T-helper 2 cell treated with Interferon-gamma antibody and Interleukin-4, amounts not matched to agents 5 μg/mL and 100 μg/mL, for 36 hours (primary cell): ENCODE measurements around the gene SPRED1.
"Not testable (repeated sequence)": the region's sequence is repeated elsewhere in the genome, so short reads cannot be mapped to it uniquely, and the experiment has no call there.

ENCODE experiments used
- DNase-seq: peaks from one replicate; pipeline ENCODE4 v3.0.0; 2021; ENCODE audit warnings: low spot score
- H3K27ac Mint-ChIP-seq: one replicate; pipeline ENCODE4 v1.8.0; 2021; ENCODE audit warnings: mild to moderate bottlenecking, mixed read lengths
- H3K27me3 Mint-ChIP-seq: one replicate; pipeline ENCODE4 v1.8.0; 2021; ENCODE audit warnings: low read depth, mixed read lengths
- H3K36me3 Mint-ChIP-seq: one replicate; pipeline ENCODE4 v1.8.0; 2021; ENCODE audit warnings: low read depth, mixed read lengths
- H3K4me1 Mint-ChIP-seq: one replicate; pipeline ENCODE4 v1.8.0; 2021; ENCODE audit warnings: low read depth, mixed read lengths
- H3K4me3 Mint-ChIP-seq: one replicate; pipeline ENCODE4 v1.8.0; 2022; ENCODE audit warnings: mild to moderate bottlenecking, moderate library complexity, mixed read lengths
- H3K9me3 Mint-ChIP-seq: one replicate; pipeline ENCODE4 v1.8.0; 2021; ENCODE audit warnings: mixed read lengths

SPRED1 gene

DNA sequence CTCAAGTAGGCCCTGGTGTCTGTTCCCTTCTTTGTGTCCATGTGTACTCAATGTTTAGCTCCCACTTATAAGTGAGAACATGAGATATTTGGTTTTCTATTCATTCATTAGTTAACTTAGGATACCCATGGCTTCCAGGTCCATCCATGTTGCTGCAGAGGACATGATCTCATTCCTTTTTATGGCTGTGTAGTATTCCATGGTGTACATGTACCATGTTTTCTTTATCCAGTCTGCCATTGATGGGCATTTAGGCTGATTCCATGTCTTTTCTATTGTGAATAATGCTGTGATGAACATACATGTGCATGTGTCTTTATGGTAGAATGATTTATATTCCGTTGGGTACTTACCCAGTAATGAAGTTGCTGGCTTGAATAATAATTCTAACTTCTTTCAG, 24.6 kb downstream of the SPRED1 start:
- not testable (repeated sequence) for H3K4me1 Mint-ChIP-seq, H3K36me3 Mint-ChIP-seq, H3K27ac Mint-ChIP-seq, DNase-seq, H3K9me3 Mint-ChIP-seq, H3K27me3 Mint-ChIP-seq, H3K4me3 Mint-ChIP-seq

DNA sequence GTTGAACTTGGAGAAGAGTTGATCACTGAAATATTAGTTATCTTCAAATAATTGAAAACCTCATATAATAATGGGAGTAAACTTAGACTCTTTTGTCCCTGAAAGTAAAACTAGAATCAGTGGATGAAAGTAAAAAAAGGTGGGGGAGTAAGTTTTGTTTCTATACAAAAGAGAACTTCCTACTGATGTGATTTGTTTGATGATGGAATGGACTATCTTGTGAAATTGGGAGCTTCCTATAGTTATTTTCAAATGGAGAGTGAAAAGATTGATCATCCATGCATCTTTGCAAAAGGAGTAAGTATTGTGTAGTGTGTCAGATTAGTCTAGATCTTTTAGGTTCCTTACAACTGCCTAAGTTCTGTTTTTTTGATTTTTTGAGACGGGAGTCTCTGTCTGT, 28.4 kb downstream of the SPRED1 start:
- no peaks in the 10 kb centered on the region for H3K9me3 Mint-ChIP-seq
- H3K27me3 Mint-ChIP-seq = peaks cover 8% of the 10 kb centered on the region
- no peak overlapping the region for H3K27ac Mint-ChIP-seq
- DNase-seq = no peak
- no peak overlapping the region for H3K4me3 Mint-ChIP-seq
- H3K36me3 Mint-ChIP-seq = no peaks in the 10 kb centered on the region
- H3K4me1 Mint-ChIP-seq = no peaks in the 10 kb centered on the region

DNA sequence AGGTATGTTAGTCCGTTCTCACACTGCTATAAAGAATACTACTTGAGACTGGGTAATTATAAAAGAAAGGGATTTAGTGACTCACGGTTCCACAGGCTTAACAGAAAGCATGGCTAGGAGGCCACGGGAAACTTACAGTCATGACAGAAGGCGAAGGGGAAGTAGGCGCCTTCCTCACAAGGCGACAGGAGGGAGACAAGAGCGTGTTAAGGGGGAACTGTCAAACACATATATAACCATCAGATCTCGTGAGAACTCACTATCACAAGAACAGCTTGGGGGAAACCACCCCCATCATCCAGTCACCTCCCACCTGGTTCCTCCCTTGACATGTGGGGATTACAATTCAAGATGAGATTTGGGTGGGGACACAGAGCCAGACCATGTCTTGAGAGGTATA, 30.4 kb downstream of the SPRED1 start:
- Mint-ChIP-seq H3K9me3 (no peaks in the 10 kb centered on the region), H3K4me1 (no peaks in the 10 kb centered on the region), H3K27ac (no peak overlapping the region), H3K27me3 (peaks cover 8% of the 10 kb centered on the region), H3K4me3 (no peak overlapping the region), H3K36me3 (no peaks in the 10 kb centered on the region)
- no peak for DNase-seq

DNA sequence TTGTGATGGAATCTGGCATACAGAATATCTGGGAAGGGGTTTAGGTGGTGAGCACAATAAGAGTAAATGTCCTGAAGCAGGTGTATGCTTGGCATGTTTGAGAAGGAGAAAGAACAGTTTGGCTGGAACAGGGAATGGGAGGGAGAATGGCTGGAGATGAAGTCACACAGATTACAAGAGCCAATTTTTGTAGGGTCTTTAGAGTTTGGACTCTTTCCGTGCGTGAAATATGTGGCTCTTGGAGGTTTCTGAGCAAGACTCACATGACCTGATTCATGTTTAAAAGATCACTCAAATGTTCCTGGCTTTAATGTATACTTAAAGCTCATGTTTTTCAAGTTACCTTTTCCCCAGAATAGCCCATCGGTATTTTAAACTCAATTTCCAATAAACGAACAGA, 32.8 kb downstream of the SPRED1 start:
- H3K27me3 Mint-ChIP-seq = peaks cover 8% of the 10 kb centered on the region
- no peak overlapping the region for H3K4me3 Mint-ChIP-seq
- no peak for DNase-seq
- H3K4me1 Mint-ChIP-seq = no peaks in the 10 kb centered on the region
- H3K9me3 Mint-ChIP-seq = no peaks in the 10 kb centered on the region
- no peaks in the 10 kb centered on the region for H3K36me3 Mint-ChIP-seq
- H3K27ac Mint-ChIP-seq = no peak overlapping the region

DNA sequence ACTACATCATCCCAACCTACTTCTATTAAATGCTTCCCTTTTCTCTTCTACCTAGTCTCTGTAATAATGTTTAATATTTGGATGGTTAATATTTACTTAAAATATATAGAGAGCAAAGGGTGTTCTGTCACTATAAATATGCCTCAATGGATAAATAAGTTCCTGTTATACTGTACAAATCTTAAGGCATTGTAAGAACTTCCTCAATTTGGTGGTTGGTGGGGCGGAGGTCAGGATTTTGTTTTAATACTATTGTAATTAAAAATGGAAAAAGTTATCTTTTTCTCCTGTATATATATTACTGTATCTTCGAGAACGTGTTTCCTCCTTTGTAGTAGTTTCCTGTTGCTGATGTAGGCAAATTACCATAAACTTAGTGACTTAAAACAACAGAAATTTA, 41.5 kb downstream of the SPRED1 start:
- H3K27ac Mint-ChIP-seq = no peak overlapping the region
- no peak for DNase-seq
- H3K4me3 Mint-ChIP-seq = no peak overlapping the region
- peaks cover 7% of the 10 kb centered on the region for H3K27me3 Mint-ChIP-seq
- H3K4me1 Mint-ChIP-seq = no peaks in the 10 kb centered on the region
- no peaks in the 10 kb centered on the region for H3K9me3 Mint-ChIP-seq
- no peaks in the 10 kb centered on the region for H3K36me3 Mint-ChIP-seq

DNA sequence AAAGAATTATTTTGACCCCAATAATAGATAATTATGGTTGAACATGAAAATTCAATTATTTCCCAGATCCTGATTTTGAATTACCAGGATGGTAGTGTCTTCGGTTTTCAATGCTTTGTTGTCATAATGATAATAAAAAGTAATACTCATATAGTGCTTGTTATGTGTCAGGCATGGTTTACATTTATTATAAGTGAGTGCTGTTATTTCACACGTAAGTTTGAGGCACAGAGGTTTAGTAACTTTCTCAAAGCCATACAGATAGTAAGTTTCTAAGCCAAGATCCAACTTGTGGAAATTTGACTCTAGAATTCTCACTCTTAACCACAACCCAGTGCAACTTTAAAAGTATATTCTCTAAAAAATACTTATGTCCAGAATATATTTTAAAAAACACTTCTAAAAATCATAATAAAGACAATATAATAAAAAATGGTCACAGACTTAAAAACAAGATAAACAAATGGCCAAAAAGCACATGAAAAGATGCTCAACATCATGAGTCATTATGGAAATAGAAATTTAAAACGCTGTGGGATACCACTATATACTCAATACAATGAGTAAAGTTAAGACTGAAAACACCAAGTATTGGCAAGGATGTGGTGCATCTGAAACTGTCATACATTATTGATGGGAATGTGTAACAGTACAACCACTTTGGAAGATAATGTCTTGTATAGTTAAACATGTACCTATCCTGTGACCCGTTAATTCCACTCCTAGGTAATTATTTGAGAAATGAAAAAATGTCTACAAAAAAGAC, 45.2 kb downstream of the SPRED1 start:
- no peak overlapping the region for H3K27ac Mint-ChIP-seq
- no peak overlapping the region for H3K4me3 Mint-ChIP-seq
- H3K27me3 Mint-ChIP-seq = peaks cover 18% of the 10 kb centered on the region
- no peak for DNase-seq
- H3K9me3 Mint-ChIP-seq = no peaks in the 10 kb centered on the region
- no peaks in the 10 kb centered on the region for H3K36me3 Mint-ChIP-seq
- H3K4me1 Mint-ChIP-seq = no peaks in the 10 kb centered on the region

DNA sequence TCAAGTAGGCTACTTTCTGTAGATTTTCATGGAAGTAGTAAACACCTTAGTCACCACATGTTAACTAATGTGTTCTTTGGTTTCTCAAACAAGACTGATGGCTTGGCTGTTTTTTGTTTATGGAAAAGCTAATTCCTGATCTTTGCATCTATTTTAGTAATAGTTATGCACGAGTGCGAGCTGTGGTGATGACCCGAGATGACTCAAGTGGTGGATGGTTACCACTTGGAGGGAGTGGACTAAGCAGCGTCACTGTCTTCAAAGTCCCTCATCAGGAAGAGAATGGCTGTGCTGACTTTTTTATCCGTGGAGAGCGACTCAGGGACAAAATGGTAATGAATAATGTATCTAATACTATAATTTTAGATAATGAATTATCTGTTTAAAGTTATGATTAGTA, 46.6 kb downstream of the SPRED1 start:
- no peak for DNase-seq
- H3K4me1 Mint-ChIP-seq = no peaks in the 10 kb centered on the region
- H3K27me3 Mint-ChIP-seq = peaks cover 18% of the 10 kb centered on the region

DNA sequence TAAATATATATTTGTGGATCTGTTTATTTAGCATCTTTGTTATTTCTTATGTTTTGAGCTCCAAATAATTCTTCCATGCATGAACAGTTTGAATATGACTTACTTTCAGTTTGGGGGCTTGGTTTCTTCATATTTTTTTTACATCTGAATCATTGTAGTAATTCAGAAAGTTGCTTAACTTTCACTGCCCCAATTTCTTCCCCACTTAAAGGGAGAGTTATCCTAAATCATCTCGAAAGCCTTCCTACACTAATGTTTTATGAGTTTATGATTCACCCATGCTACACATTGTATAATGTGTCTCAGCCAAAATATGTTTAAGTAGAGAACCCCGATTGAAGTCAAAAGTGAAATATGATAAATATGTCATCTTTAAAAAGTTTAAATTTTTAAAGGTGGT, 47.8 kb downstream of the SPRED1 start:
- no peak for DNase-seq
- no peaks in the 10 kb centered on the region for H3K9me3 Mint-ChIP-seq
- H3K4me3 Mint-ChIP-seq = no peak overlapping the region
- H3K27ac Mint-ChIP-seq = no peak overlapping the region
- no peaks in the 10 kb centered on the region for H3K36me3 Mint-ChIP-seq
- H3K27me3 Mint-ChIP-seq = peaks cover 18% of the 10 kb centered on the region
- H3K4me1 Mint-ChIP-seq = no peaks in the 10 kb centered on the region

More for the DNA sequence above, 46.6 kb downstream of the SPRED1 start:
- H3K9me3 Mint-ChIP-seq = no peaks in the 10 kb centered on the region
- no peak overlapping the region for H3K4me3 Mint-ChIP-seq
- H3K36me3 Mint-ChIP-seq = no peaks in the 10 kb centered on the region
- no peak overlapping the region for H3K27ac Mint-ChIP-seq

DNA sequence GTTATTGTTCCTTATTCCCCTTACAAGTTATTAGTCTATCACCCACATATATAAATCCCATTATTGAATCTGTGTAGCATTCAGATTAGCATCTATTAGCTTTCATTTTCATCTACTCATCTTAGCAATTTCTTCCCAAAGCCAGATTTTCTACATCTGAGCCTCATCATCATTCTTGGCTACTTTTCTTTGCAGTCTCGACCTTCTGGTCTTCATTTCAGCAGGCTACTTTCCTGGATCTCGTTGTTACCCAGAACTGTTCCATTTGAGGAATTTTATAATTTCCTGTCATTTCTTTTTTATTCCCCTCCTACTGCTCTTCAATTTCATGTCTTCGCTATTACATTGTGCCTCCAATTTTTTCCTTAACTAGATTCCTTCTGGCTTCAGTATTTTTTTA, 51.8 kb downstream of the SPRED1 start:
- no peak for DNase-seq
- H3K27me3 Mint-ChIP-seq = peaks cover 30% of the 10 kb centered on the region
- H3K9me3 Mint-ChIP-seq = no peaks in the 10 kb centered on the region
- no peak overlapping the region for H3K4me3 Mint-ChIP-seq
- no peaks in the 10 kb centered on the region for H3K36me3 Mint-ChIP-seq
- peaks cover 9% of the 10 kb centered on the region for H3K4me1 Mint-ChIP-seq
- H3K27ac Mint-ChIP-seq = no peak overlapping the region

DNA sequence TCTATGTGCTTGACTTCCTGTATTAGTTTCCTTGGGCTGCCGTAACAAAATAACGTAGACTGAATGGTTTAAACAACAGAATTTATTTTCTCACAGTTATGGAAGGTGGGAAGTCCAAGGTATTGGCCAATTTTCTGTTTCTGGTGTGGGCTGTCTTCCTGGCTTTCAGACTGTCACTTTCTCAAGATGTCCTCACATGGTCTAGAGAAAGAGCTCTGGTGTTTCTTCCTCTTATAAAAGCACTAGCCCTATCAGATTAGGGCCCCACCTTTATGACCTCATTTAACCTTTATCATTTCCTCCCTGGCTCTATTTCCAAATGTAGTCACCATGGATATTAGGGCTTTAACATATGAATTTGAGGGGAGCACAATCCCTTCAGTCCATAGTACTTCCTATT, 54.6 kb downstream of the SPRED1 start:
- Mint-ChIP-seq H3K4me3 (no peak overlapping the region), H3K4me1 (peaks cover 9% of the 10 kb centered on the region), H3K36me3 (no peaks in the 10 kb centered on the region), H3K27ac (no peak overlapping the region), H3K9me3 (no peaks in the 10 kb centered on the region), H3K27me3 (peaks cover 42% of the 10 kb centered on the region)
- DNase-seq = no peak

DNA sequence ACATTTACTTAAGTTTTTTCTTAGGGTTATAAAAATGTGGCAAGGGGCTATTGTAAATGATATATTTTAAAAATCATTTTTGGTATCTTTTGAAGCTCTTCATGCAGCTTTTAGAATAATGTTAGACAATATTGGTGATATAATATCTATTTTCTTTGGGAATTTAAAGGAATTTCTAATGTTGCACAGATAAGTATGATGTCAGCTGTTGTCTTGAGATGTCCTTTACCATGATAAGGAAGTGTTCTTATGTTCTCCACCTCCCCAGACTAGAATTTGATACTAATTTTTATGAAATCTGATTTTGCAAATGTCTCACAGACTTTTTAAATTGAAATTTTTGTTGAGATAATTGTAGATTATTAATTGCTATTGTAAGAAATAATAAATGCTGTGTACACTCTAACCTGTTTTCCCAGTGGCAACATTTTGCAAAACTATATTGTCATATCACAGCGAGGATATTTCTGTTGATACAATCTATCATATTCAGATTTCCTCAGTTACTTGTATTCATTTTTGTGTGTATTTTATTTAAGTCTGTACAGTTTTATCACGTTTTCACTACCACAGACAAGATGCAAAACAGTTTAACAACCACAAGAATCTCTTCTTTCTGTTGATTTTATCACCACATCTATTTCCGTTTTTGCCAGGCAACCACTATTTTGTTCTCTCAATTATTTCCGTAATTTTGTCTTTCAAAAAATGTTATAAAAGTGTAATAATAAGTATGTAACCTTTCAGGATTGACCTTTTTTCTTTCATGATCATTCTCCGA, 55.4 kb downstream of the SPRED1 start:
- H3K27ac Mint-ChIP-seq = no peak overlapping the region

DNA sequence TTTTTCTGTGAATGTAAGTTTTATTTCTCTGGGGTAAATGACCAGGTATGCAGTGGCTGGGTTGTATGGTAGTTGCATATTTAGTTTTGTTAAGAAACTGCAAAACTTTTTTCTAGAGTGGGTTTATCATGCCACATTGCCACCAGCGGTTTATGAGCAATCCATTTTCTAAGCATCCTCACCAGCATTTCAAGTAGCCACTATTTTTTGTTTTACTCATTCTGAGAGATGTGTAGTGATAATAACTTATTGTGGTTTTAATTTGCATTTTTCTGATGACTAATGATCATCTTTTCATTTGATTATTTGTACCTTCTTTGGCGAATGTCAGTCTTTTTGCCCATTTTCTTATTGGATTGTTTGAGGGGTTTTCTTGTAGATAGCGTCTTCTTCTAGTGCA, 56.2 kb downstream of the SPRED1 start:
- Mint-ChIP-seq H3K9me3 (no peaks in the 10 kb centered on the region), H3K36me3 (no peaks in the 10 kb centered on the region), H3K27ac (no peak overlapping the region), H3K4me1 (peaks cover 9% of the 10 kb centered on the region), H3K27me3 (peaks cover 44% of the 10 kb centered on the region), H3K4me3 (no peak overlapping the region)
- DNase-seq = no peak

More for the DNA sequence above, 55.4 kb downstream of the SPRED1 start:
- Mint-ChIP-seq H3K27me3 (peaks cover 42% of the 10 kb centered on the region), H3K4me3 (no peak overlapping the region), H3K36me3 (no peaks in the 10 kb centered on the region), H3K4me1 (peaks cover 9% of the 10 kb centered on the region), H3K9me3 (no peaks in the 10 kb centered on the region)
- no peak for DNase-seq

DNA sequence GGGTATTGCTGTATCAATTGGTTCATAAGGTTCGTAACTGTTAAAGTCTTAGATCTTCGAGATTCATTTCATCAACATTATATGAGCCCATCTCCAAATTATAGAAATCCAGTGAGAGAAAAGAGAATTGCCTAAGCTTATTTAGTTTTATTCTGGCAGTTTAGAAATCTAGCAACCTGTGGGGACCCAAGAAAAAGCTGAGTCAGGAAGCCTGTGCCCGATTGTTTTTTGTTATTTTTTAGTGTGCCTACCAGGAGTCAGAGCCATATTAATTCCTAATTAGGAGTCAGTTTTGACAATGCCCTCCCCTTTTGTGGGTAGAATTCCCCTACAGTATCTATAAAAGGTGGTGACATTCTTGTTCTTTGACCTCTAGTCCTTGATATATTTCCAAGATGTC, 59.6 kb downstream of the SPRED1 start:
- no peak for DNase-seq
- H3K27me3 Mint-ChIP-seq = peaks cover 42% of the 10 kb centered on the region
- H3K36me3 Mint-ChIP-seq = no peaks in the 10 kb centered on the region
- no peaks in the 10 kb centered on the region for H3K9me3 Mint-ChIP-seq
- no peak overlapping the region for H3K27ac Mint-ChIP-seq
- H3K4me1 Mint-ChIP-seq = peaks cover 9% of the 10 kb centered on the region
- no peak overlapping the region for H3K4me3 Mint-ChIP-seq

DNA sequence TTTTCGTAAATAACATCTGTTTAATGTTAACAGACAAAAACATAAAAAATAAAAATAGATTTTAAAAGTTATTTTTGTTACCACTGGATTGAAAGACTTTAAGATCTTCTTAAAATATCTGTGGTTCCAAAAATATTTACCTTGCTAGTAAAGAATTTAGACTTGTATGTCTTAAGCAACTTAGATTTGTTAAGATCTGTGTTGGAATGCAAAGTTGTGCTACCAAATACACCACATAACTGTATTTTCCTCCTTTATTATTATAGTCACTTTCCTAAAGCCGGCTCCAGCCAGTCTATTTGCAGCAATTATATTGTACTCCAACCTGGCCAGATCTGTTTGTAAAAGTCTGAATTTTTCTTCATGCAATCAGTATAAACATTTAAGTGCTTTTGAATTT, 63.7 kb downstream of the SPRED1 start:
- Mint-ChIP-seq H3K36me3 (no peaks in the 10 kb centered on the region), H3K4me3 (no peak overlapping the region), H3K4me1 (no peaks in the 10 kb centered on the region), H3K9me3 (no peaks in the 10 kb centered on the region), H3K27ac (no peak overlapping the region), H3K27me3 (peaks cover 21% of the 10 kb centered on the region)
- no peak for DNase-seq
